Renal cortex interstitium (tissue), 11 donors: ENCODE measurements around the gene HLCS. TPM values are rescaled to one million over a fixed set of nuclear protein-coding genes. Genes with fewer than 3 reads are reported as not detected.
A peak's percentile ranks its signal among the peaks of the same experiment; 100 is the strongest.

ENCODE experiments used
- DNase-seq, 11 donors: peaks; one replicate each; pipeline ENCODE4 v3.0.0-alpha.2; 2013; ENCODE audit warnings: low read depth in 9 of 11, low spot score in 4 of 11; ENCODE audit errors: extremely low read depth in 1 of 11
- polyA plus RNA-seq, 3 donors: library from polyadenylated mRNA; unstranded; fragments of 120-200 nt; gene quantifications; one replicate each; pipeline ENCODE4 v1.2.1, GENCODE V29; 2013; ENCODE audit not compliant: insufficient read length in 3 of 3

Gene HLCS
- polyA plus RNA-seq, 3 donors, result 14.2 to 16.5 (median 16.2) TPM

DNA sequence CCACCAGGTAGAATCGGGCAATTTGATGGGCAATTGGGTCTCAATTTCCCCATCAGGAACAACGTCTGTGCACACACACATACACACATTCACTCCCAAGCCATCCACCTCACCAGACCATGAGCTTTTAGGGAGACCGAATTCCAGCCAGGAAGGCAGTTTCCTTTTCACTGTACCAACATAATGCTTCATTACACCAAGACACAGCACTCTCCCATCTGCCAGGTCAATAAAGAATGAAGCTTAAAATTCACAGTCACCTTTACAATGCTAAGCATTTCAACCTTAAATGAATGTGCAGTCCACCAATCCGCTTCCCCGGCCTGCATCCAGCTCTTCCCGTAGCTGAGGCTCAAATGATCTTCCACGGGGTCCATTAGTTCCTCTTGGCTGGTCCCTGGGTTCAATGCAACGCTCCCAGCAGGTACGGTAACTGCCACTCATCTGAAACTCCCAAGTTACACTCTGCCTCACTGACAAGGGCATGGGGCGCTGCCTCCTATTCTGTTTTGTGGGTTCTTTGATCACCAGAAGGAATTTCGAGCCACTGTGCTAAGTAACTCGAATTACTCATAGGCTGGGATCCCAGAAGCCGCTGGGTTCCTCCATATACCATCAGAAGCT, 162.5 kb downstream of the HLCS start:
- peak in 6 of 11 donors; percentile 28 to 70 (median 58) for DNase-seq

- no peak for DNase-seq
Measured at GRCh38 chr21:36803051-36803645, 163.3 kb downstream of the HLCS start.

- DNase-seq, result no peak
Measured at GRCh38 chr21:36800734-36801133, 165.7 kb downstream of the HLCS start.

DNA sequence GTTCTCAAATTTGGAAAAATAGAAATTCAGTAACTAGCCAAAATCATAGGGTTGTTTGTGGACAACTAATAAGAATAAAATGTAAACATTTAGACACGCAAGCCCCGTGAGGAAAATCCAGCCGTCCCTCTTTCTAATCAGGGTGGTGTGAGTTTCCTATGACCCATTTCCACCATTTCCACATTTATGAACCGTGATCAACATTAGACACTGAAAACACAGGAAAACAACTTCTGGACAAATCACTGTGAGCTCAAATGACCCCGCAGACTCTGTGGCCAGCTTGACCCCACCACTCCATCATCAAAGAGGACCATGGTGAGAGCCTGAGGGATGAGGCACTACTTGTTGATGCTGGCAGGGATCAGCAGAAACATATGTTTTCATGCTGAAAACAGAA, 166.6 kb downstream of the HLCS start:
- DNase-seq, result no peak

GRCh38 chr21:36798491-36798890, 168.0 kb downstream of the HLCS start:
- no peak for DNase-seq

DNA sequence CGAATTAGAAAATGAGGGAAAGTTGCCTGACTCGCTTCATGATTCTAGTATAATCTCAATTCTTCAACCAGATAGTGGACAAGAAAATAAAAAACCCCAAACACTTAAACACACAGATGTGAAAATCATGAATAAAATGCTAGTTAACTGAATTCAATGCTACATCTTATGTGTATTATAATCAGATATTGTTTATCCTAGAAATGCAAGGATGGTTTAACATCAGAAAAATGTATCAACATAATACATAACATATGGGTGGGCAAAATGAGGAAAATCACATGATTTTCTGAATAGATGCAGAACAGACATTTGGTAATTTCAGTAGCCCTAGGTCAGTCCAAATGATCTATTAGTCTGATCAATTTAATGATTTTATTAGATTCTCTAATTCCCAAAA, 170.4 kb downstream of the HLCS start:
- no peak for DNase-seq

GRCh38 chr21:36792505-36792967, 173.9 kb downstream of the HLCS start:
- no peak for DNase-seq

GRCh38 chr21:36791695-36792470, 174.6 kb downstream of the HLCS start:
- DNase-seq, result no peak

- DNase-seq, result no peak
Measured at GRCh38 chr21:36791180-36791579, 175.3 kb downstream of the HLCS start.

- no peak for DNase-seq
Measured at GRCh38 chr21:36790616-36791015, 175.9 kb downstream of the HLCS start.

DNA sequence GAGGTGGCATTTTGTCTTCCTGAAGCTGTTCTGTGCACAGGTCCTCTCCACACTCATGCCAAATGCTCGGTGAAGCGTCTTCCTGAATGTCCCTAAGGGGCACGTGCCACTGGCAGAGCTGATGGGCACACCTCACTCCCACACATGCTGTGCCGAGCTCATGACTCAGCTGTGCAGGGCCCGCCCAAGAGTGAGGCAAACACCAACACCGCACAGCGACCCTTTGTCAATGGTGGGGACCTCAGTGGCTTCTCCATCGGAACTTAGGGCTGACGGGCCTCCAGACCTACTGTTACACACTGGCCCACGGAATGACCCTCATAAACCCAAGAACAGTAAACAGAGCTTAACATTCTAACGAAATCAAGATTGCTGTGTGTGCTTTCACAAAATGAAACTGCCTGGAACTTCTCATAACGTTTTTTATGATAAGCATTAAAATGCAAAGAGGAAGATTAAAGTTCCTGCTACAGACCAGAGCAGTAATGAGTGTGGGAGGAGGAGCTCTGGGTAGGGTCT, 178.3 kb downstream of the HLCS start:
- DNase-seq, result no peak

DNA sequence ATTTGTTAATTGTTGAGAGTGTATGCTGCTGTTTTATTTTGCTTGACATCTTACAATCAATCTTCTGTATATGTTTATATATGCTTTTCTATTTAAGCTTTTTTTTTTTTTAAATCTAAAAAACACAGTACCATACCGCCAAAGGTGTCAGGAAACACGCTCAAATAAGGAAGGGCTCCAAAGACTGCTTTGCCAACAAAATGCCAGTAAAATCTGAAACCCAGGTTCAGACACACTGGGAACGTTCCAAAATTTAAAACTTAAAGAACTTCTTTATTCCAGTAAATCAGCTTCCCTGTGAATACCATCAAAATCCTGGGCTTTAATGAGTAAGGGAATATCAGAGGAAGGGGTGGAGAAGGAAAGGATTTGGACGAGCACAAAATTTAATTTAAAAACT, 180.3 kb downstream of the HLCS start:
- no peak for DNase-seq

DNA sequence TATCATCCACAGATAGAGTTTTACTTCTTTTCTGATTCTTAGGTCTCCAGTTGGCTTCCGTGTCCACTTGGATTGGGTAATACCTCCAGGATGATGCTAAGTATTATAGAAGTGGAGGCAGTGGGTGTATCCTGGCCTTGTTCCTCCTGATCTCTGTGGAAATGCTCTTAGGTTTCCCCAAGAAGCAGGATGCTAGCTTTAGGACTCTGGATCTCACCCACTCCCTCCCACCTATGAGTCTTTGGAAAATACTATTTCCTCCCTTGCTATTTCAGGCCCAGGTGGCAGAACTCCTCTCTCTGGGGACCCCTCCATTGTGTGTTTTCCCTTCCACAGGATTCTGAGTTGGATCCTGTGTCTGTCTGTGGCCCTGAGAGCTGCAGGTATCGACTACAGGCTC, 180.9 kb downstream of the HLCS start:
- no peak for DNase-seq

- DNase-seq, result no peak
Measured at GRCh38 chr21:36784947-36785346, 181.5 kb downstream of the HLCS start.

GRCh38 chr21:36783612-36784374, 182.7 kb downstream of the HLCS start:
- DNase-seq, result no peak

DNA sequence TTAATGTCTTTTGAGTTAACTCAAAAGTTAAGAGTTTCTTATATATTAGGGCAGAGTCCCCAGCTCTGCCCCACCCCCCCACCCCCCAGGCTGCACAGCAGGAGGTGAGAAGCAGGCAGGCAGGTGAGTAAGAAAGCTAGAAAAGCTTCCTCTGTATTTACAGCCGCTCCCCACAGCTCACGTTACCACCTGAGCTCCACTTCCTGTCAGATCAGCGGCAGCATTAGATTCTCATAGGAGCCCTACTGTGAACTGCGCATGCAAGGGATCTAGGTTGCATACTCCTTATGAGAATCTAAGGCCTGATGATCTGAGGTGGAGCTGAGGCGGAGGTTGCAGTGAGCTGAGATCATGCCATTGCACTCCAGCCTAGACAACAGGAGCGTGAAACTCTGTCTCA, 185.6 kb downstream of the HLCS start:
- no peak for DNase-seq

DNA sequence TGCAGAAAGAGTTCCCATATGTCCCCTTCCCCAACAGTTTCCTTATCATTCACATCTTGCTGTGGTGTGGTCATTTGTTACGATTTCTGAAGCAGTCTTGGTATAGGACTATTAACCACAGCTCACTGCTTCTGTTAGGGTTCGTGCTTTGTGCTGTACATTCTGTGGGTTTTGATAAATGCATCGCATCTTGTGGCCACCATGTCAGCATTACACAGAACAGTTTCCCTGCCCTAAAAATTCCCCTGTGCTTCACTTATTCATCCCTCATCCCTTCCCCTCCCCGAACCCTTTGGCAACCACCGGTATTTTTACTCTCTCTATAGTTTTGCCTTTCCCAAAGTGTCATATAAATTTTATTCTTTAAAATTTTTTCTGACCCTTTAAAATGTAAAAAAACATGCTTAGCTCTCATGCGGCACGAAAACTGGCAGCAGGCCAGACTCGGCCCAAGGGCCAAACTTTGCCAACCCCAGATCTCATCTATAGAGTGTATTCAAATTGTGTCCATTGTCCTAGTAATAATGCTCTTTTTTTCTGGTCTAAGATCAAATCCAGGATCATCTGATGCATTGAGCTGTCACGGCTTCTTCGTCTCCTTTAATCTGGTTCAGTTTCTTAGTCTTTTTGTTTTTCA, 189.4 kb downstream of the HLCS start:
- DNase-seq, result no peak

GRCh38 chr21:36773995-36774394, 192.5 kb downstream of the HLCS start:
- no peak for DNase-seq

DNA sequence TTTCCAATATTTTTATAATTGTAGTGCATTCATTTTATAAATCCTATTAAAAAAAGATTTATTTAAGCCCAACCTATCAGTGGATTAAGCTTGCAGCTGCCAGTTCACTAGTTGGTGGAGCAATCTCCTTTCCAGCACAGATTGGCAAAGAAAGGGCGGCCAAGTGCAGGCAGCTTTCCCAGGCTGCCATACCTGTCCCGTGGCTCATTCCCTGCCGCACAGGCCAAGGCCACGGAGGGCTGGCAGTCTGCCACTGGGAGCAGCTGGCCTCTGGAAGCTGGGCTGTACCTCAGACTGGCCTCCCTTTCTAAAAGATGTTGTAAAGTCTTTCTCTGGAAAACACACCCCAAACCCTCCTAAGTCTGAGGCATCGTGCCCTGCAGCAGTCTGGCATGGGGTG, 193.4 kb downstream of the HLCS start:
- no peak for DNase-seq
